SH-SY5Y (cell line): ENCODE measurements around the gene HOXB3.

Experiments
- GATA2 ChIP-seq: IDR thresholded peaks from 2 replicates; pipeline ENCODE4 v1.6.1; 2011; ENCODE audit warnings: mild to moderate bottlenecking, low read depth, low read length
- GATA3 ChIP-seq: IDR thresholded peaks from 2 replicates; pipeline ENCODE4 v1.6.1; 2011; ENCODE audit warnings: low read depth, mild to moderate bottlenecking, low read length, moderate library complexity

The HOXB3 gene

DNA sequence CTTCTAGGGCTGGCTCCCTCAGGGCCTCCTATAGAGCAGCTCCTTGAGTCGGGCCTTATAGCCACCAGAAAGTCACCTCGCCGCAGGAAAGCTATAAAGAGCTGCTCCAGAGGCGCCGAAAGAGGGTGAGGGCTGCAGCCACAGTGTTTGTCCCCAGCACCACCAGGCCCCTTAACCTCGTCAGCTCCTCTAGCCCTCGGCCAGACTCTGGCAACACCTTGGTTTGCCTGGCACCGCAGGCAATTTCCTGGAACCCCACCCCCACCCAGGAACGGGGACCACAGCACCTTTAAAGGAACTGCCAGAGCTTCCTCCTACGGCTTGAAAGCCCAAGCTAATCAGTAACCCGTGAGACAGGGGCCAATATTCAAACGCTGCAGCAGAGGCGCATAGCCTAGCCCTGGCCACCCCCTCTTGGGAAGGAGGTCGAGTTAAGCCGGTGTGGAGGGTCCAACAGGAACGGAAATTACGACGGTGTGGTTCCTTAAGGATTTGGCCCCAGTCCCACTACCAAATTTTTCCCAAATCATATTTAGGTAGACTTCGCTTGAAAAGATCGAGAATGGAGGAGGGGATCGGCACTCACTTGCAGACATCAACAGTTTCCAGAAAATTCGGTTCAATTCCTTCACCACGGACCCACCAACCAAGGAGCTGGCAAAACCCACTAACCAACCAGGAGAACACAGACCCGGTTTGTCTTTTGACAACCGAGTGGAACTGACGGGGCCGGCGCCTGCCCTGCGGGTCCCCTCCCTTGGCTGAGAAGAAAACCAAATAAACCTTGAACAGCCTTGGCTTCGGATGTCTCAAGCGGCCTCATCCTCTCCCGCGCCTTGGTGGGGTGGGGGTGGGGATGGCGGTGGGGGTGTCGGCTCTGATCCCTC, 11.7 kb upstream of the HOXB3 start:
- no peak for TF ChIP-seq GATA2
- TF ChIP-seq GATA3, result no peak

DNA sequence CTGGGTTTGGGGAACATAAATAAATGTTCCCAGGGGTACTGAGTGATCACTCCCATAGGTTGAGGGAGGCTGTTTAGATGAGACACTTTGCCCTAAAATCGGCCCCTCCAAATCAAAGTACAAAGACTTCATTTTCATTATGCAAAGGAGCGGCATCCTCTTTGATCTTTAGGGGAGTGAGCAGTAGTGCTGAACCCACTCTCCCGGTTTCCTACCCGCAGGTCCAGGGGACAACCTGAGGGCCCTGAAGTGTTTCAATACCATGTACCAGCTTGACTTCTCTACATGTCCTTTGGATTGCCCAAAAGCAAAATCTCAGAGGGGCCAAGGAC, 11.1 kb upstream of the HOXB3 start:
- TF ChIP-seq GATA2 (no peak), GATA3 (no peak)

DNA sequence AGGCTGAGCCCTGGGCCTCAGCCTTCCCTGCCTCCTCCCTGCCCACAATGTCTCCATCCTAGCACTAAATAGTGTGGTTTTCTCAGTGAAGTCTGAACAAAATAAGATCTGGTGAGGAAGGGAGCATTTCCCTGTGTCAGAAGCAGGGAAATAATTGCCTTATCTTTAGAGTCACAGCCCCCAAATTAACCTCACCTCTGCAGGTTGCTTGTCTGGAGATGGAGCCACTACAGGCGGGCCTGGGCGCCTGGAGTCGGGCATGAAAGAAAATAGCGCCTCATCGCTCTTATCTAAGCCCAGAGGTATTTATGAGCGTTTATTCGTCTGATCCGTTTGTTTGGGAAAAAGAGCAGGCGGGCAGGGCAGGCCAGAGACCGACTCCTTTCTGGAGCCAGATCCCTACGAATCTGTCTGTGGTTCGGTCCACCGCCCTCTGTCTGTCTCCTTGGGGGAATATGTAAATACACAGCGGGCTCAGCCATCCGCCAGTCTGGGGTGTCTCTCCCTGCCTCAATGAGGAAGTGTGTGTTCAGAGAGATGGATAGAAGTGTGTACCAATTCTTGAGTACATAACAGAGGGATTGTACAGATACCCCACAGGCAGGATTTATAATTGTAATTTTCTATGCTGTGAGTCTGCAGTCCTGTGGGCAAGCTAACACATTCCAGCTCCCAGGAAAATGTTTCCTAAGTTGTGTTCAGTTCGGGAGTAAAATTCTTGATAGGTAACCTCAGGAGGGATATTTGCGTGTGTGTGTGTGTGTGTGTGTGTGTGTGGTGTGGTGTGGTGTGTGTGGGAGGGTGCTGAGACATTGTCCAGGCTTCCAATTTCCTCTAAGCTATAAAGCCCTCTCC, 10.4 kb upstream of the HOXB3 start:
- TF ChIP-seq GATA3 (no peak), GATA2 (no peak)

DNA sequence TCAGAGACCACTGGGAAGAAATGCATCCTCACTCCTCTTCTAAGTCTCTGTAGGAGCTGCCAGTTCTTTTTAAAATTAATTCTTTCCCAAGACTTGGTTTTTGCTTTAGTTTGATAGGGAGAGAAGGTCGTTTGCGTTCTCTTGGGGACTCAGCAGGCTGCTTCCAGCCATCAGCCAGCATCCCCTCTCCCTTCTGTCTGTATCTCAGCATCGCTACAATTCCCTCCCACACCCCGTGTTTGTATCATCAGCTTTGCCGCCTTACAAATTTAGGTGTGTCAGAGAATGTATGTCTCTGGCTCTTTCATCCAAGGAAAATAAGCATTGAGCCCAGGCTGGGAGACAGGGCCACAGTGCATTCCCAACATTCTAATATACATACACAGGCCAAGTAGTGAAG, 9.3 kb upstream of the HOXB3 start:
- TF ChIP-seq GATA3 (no peak), GATA2 (no peak)

DNA sequence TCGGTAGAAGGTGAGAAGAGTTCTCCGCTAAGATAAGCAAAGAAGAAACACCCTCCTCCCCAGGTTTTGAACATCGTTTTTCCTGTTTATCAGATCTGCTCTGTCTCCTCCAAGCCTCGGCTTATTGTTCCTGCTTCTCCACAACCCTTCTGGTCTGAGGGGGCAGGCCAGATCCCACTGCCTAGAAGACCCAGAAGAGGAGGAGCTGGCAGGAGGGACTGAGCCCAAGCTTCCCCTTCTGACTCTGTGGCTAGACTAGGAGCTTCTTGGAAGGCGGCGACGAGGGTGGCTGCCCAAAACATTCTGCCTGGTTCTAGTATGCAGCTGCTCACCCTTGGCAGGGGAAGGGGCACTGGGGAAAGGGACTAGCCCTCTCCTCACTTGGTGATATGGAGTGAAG, 8.7 kb upstream of the HOXB3 start:
- TF ChIP-seq GATA3 (no peak), GATA2 (no peak)

DNA sequence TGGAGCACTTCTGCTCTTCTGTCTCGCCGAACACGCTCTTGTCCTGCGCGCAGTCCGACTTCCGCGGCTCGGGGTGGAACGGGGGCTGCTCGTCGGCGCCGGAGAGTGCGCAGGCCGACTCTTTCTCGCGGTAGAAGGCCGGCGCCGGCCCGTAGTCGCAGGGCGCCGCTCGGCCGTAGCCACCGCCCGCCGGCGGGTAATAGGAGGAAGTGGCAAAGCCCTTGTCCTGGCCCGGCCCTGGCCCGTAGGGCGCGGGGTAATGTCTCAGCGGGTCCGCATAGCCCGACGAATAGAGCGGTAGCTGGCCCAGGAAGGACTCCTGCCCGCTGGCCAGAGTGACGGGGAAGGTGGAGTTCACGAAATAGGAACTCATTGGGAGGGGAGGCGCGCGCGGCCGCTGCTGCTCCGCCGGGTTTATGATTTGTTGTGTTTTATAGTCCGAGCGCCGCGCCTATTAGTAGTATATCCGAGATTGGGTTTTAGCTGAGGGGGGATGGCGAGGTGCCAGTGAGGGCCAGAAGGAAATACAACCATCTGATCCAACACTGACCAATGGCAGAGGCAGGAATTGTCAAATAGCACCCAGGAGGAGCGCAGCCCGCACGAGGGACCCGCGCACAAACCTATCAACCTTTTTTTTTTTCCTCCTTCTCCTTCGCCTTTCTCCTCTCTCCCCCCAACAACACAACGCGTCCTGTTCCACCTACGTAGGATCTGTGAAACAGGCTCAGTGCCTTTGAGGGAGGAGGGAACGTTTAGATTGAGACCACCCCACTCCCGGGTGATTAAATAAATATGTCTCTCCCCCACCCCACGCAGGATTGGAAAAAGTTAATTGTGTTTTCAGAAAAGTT, 8.0 kb upstream of the HOXB3 start:
- no peak for TF ChIP-seq GATA3
- no peak for TF ChIP-seq GATA2

DNA sequence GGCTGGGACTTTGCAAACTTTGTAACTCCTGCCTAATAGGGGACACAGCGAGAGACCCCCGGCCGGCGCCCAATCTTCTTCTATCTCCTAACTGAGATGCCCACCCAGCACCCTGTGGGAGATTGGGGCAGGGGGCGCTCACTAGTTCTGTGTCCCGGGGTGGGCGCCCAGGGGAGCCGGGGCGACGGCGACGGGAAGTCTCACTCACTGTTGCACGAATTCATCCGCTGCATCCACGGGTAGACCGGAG, 7.4 kb upstream of the HOXB3 start:
- TF ChIP-seq GATA2 (no peak), GATA3 (no peak)

DNA sequence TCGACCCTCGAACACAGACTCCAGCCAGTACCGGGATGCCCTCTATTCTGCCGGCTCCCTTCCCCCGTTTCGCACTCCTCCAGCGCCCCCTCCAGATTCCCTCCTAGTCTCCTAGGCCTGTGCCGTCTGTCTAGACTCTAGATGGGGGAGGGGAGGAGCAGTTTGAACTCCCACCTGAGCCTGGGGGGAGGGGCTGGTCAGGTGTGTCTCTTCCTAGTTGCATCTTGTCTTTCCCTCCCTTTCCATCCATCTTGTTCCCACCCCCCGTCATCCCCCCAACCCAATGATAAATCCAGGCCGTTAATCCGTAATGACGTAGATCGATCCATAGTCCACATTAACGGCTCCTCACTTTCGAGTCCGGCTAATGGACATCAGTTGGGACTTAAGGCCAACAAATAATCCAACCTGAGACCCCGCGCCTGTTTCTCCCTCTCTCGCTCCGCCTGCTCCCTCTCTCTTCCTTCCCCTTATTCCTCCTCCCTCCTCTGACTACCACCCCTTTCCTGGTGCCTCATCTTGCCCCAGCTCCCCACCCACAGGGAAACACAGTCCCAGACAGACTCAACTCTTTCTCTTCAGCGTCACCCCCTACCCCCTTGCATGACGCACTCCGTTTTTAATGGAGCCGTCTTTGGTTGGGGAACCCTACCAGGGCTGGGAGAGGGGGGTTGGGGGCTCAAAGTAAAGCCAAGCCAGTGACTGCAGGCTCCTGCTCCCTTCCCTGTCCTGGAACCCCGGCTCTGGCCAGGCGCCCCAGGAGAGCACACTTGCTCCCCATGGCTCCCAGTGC, 6.9 kb upstream of the HOXB3 start:
- no peak for TF ChIP-seq GATA2
- no peak for TF ChIP-seq GATA3

DNA sequence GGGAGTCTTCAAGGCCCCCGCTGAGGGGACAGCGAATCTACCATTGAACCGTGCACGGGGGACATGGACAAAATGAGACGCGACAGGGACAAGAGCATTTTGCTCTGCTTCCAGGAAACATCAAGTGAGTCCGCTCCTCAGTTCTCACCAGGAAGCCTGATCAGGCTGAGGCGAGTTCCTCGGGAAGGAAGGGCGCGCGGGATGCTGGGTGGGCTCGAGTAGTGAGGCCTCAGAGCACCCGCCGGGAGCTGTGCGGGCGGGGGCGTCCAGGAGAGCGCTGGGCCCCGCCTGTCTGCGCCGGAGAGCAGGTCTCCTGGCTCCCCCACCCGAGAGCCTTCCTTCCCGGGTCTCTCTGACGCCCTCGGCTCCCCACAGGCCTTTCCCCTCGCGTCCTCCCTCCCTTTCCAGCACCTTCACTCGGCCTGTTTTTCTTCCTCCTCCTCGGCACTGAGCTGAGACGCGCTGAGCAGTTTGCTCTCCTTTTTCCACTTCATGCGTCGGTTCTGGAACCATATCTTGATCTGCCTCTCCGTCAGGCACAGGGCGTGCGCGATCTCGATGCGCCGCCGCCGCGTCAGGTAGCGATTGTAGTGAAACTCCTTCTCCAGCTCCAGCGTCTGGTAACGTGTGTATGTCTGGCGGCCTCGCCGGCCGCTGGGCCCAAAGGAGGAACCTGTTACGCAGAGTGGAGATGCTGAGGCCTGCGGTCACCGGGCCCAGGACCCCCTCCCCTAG, 6.1 kb upstream of the HOXB3 start:
- TF ChIP-seq GATA3 (no peak), GATA2 (no peak)

DNA sequence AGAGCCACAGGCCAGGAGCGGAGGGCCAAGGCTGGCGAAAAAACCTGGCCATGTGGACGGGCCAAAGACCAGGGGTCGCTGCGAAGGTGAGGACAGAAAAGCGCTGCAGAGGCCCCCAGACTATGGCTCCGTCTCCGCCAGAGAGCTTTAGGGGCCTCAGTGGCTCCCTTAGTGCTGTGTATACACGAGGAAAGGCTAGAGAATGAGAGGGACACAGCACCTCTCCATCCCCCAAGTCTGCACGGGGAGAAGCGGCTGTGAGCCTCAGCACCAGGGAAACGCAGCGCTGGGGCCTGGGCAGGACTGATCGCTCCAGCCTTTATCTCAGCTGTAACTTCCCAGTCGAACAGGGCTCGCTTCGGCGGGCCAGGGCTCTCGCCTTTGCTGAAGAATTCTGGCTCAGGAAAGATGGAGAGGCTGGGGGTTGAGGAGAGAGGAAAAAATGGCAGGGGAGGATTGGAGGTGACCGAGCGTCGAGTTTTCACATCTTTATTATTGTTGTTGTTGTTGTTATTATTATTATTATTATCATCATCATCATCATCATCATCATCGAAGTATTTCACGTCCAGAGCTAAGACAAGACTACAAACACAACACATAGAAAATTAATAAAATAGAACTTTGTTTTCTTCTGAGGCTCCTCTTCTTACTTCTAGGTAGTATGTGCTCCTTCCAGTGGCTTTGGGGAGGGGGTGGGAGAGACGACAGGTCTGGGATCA, 5.4 kb upstream of the HOXB3 start:
- TF ChIP-seq GATA3, result no peak
- TF ChIP-seq GATA2, result no peak

DNA sequence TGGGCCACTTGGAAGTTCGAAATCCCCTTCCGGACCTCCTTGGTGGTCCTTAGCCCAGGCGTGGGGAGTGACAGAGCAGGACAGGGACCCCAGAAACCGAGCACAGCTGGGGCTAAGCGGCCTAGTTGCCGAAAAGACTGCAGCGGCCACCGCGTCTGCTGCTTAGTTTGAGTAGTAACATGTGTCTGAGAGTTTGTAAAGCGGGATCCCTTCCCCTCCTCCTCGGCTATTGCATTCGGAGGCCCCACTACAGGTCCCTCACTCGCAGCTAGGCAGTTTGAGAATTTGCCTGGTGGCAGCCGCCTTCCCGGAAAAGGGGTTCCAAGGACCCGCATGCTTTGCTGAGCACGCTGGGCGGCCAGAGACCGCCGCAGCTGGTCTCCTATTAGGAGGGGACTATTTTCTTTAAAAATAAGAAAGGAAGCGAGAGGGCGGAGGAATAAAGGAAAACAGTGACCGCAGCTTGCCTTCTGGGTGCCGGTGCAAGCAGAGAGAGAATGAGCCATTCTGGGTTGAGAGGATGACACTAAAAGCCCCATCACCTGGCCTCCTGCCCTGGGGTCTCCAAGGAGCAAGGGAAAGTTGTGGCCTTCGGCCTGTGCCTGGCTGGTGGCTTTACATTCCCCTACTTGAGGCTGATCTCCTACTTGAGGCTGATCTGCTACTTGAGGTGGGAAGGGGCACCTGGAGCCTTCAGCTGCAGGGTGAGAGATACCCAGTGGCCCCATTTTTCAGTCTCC, 4.7 kb upstream of the HOXB3 start:
- no peak for TF ChIP-seq GATA2
- TF ChIP-seq GATA3, result no peak

DNA sequence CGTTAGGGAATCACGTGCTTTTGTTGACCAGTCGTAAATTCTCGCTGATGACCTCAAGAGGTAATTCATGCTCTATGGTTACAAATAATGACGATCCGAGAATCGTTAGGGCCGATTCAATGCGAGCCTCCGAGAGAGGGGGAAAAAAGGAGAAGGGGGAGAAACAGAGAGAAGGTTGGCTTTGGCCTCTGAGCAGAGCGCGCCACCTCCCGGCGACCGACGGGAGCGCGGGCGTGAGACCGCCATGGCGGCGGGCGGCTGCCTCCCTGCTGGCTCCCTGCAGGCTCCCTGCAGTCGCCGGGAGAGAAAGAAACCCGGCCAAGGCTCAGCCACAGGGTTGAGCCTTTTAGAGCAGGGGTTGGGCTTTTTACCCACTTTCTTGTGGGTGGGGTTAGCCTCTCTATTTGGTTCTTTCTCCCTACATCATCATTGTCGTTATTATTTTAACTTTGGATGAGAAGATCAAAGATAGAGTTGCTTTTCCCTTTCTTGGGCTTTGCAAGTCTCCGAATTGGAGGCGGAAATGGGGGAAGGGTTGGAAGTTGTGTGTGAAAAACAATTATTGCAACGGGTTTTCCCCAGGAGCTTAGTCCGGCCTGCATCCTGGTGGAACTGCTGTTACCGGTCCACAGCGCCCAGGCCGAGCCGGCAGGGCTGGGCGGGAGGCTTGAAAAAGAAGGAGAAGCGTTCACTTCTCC, 3.9 kb upstream of the HOXB3 start:
- TF ChIP-seq GATA3, result no peak
- no peak for TF ChIP-seq GATA2
